Mesenchymal stem cell (in vitro differentiated cells and primary cell): ENCODE results near the gene TNFRSF6B.
A peak's percentile ranks its signal among the peaks of the same experiment; 100 is the strongest.

ENCODE experiments used
- DNase-seq: peaks from one replicate; pipeline ENCODE4 v3.0.0-alpha.2; 2013
- H2AFZ ChIP-seq: one replicate; pipeline ENCODE4 v1.6.1; 2013; ENCODE audit warnings: low read depth, mild to moderate bottlenecking, control low read depth, inconsistent platforms, low read length, moderate library complexity
- H2AK5ac ChIP-seq: 2 replicates; pipeline ENCODE4 v1.6.1; 2013; ENCODE audit warnings: low read length, moderate library complexity, mild to moderate bottlenecking, inconsistent platforms; ENCODE audit not compliant: severe bottlenecking
- H2BK120ac ChIP-seq: one replicate; pipeline ENCODE4 v1.6.1; 2013; ENCODE audit warnings: low read depth, mild to moderate bottlenecking, inconsistent platforms, low read length, moderate library complexity
- H2BK12ac ChIP-seq, 2 experiments: one replicate each; pipeline ENCODE4 v1.6.1; 2013; ENCODE audit warnings: inconsistent platforms in 2 of 2, low read length in 2 of 2, mild to moderate bottlenecking in 2 of 2, moderate library complexity in 2 of 2, control low read depth in 1 of 2
- H2BK15ac ChIP-seq: one replicate; pipeline ENCODE4 v1.6.1; 2013; ENCODE audit warnings: mild to moderate bottlenecking, low read depth, inconsistent platforms; ENCODE audit not compliant: poor library complexity, severe bottlenecking
- H2BK5ac ChIP-seq: 2 replicates; pipeline ENCODE4 v1.6.1; 2013; ENCODE audit warnings: low read depth, mild to moderate bottlenecking, low read length, control low read depth, inconsistent platforms; ENCODE audit not compliant: poor library complexity, severe bottlenecking
- H3K14ac ChIP-seq, 2 experiments: one replicate each; pipeline ENCODE4 v1.6.1; 2013; ENCODE audit warnings: inconsistent platforms in 2 of 2, low read length in 2 of 2, control low read depth in 1 of 2, mild to moderate bottlenecking in 1 of 2, moderate library complexity in 1 of 2
- H3K18ac ChIP-seq, 2 experiments: one replicate each; pipeline ENCODE4 v1.6.1; 2013; ENCODE audit warnings: inconsistent platforms in 2 of 2, low read length in 2 of 2, control low read depth in 1 of 2, low read depth in 1 of 2, mild to moderate bottlenecking in 1 of 2
- H3K23ac ChIP-seq, 2 experiments: one replicate each; pipeline ENCODE4 v1.6.1; 2013; ENCODE audit warnings: inconsistent platforms in 2 of 2, low read length in 2 of 2, mild to moderate bottlenecking in 2 of 2, moderate library complexity in 2 of 2, control low read depth in 1 of 2
- H3K27ac ChIP-seq: 2 replicates; pipeline ENCODE4 v1.5.1; 2013; ENCODE audit warnings: mild to moderate bottlenecking, moderate library complexity, low read length, control low read depth, inconsistent platforms; ENCODE audit not compliant: poor library complexity, severe bottlenecking
- H3K27me3 ChIP-seq, 2 experiments: 2 replicates each; pipeline versions ENCODE4 v1.6.1 to v1.7.0; 2013; ENCODE audit warnings: low read length in 2 of 2, mild to moderate bottlenecking in 2 of 2, moderate library complexity in 2 of 2, control low read depth in 1 of 2, inconsistent platforms in 1 of 2; ENCODE audit not compliant: control insufficient read depth in 1 of 2, insufficient read depth in 1 of 2
- H3K36me3 ChIP-seq, 2 experiments: 2 replicates each; pipeline versions ENCODE4 v1.6.1 to v1.7.0; 2013; ENCODE audit warnings: low read length in 2 of 2, control low read depth in 1 of 2, inconsistent platforms in 1 of 2, low read depth in 1 of 2, mild to moderate bottlenecking in 1 of 2; ENCODE audit not compliant: insufficient read depth in 2 of 2, control insufficient read depth in 1 of 2
- H3K4ac ChIP-seq, 2 experiments: one replicate each; pipeline ENCODE4 v1.6.1; 2013; ENCODE audit warnings: inconsistent platforms in 2 of 2, low read length in 2 of 2, mild to moderate bottlenecking in 2 of 2, moderate library complexity in 2 of 2, control low read depth in 1 of 2, low read depth in 1 of 2
- H3K4me1 ChIP-seq: 2 replicates; pipeline ENCODE4 v1.6.1; 2013; ENCODE audit warnings: low read depth, low read length, control low read depth; ENCODE audit not compliant: control insufficient read depth, insufficient read depth
- H3K4me2 ChIP-seq: 2 replicates; pipeline ENCODE4 v1.6.1; 2013; ENCODE audit warnings: low read length, mild to moderate bottlenecking, inconsistent platforms; ENCODE audit not compliant: poor library complexity, severe bottlenecking
- H3K4me3 ChIP-seq, 2 experiments: 2 replicates each; pipeline versions ENCODE4 v1.5.1 to v1.7.0; 2013; ENCODE audit warnings: low read length in 2 of 2, mild to moderate bottlenecking in 2 of 2, control low read depth in 1 of 2, low read depth in 1 of 2; ENCODE audit not compliant: insufficient read depth in 1 of 2
- H3K79me1 ChIP-seq: replicated peaks from 2 replicates; pipeline ENCODE4 v1.6.1; 2013; ENCODE audit warnings: mild to moderate bottlenecking, control low read depth, low read length, inconsistent platforms; ENCODE audit not compliant: poor library complexity, severe bottlenecking
- H3K9ac ChIP-seq: 2 replicates; pipeline ENCODE4 v1.7.0; 2013; ENCODE audit warnings: mild to moderate bottlenecking, low read length, moderate library complexity
- H3K9me3 ChIP-seq: 2 replicates; pipeline ENCODE4 v1.7.0; 2013; ENCODE audit warnings: mild to moderate bottlenecking, low read length; ENCODE audit not compliant: control insufficient read depth
- H4K8ac ChIP-seq: one replicate; pipeline ENCODE4 v1.6.1; 2013; ENCODE audit warnings: inconsistent platforms, mild to moderate bottlenecking, low read length, moderate library complexity
- H4K91ac ChIP-seq: one replicate; pipeline ENCODE4 v1.6.1; 2013; ENCODE audit warnings: mild to moderate bottlenecking, low read length, inconsistent platforms
- WGBS: methylation state at CpG from one replicate; pipeline ENCODE4 v1.1.7; 2013; ENCODE audit warnings: mixed read lengths; 5-methylcytosine and 5-hydroxymethylcytosine counted together

Gene TNFRSF6B

DNA sequence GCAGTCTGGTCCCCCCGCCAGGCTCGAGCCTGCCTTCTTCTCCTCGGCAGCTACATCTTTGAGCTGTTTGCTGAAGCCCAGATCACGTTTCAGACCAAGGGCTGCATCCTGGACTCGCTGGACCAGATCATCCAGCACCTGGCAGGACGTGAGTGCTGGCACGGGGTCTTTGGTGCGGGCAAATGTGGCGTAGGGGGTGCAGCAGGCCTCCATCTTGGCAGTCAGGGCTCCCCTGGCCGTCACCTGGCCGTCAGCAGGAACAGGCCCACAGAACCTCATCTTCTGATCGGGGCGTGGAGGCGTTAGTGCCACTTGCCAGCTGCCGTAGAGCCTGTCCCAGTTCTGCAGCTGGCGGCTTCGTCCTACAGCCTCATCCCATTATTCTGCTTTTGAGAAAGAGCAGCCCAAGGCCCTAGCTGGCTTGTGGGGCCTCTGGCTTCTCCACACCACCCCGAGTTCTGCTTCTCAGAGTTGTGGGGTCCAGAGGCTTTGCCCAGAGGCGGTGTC lies 16.6 kb upstream of the TNFRSF6B start:
- WGBS, result 96% methylated on average over 19 of the region's 19 CpGs

GRCh38 chr20:63680427-63680826 lies 16.0 kb upstream of the TNFRSF6B start:
- H3K4me3 ChIP-seq, result no peak overlapping the region
- no peak overlapping the region for H3K18ac ChIP-seq
- H3K14ac ChIP-seq, result no peak overlapping the region
- H3K4ac ChIP-seq, result no peak overlapping the region
- H3K9me3 ChIP-seq, result no peaks in the 10 kb centered on the region
- peak overlapping the region in 1 of 2 experiments; percentile 30 for H2BK12ac ChIP-seq
- H3K27me3 ChIP-seq, result no peaks in the 10 kb centered on the region
- peak overlapping the region; percentile 37 for H2BK15ac ChIP-seq
- H2BK5ac ChIP-seq, result no peak overlapping the region
- no peak overlapping the region for H4K8ac ChIP-seq
- H2AFZ ChIP-seq, result no peak overlapping the region
- no peak overlapping the region for H2BK120ac ChIP-seq
- H3K4me2 ChIP-seq, result no peak overlapping the region
- H3K23ac ChIP-seq, result no peak overlapping the region
- H3K9ac ChIP-seq, result no peak overlapping the region
- H3K4me1 ChIP-seq, result peaks cover 27% of the 10 kb centered on the region
- no peak for DNase-seq
- H3K27ac ChIP-seq, result no peak overlapping the region
- no peak overlapping the region for H2AK5ac ChIP-seq
- 96% methylated on average over 12 of the region's 13 CpGs for WGBS
- peaks cover 44 to 56% of the 10 kb centered on the region in 2 experiments for H3K36me3 ChIP-seq
- no peak overlapping the region for H4K91ac ChIP-seq
- peaks cover 3% of the 10 kb centered on the region for H3K79me1 ChIP-seq

More for the DNA sequence above, 16.6 kb upstream of the TNFRSF6B start:
- no peak overlapping the region for H2BK5ac ChIP-seq
- H4K91ac ChIP-seq, result peak overlapping the region; percentile 34
- no peak overlapping the region for H3K9ac ChIP-seq
- no peak overlapping the region for H3K4me3 ChIP-seq
- H2BK15ac ChIP-seq, result peak overlapping the region; percentile 46
- no peak overlapping the region for H4K8ac ChIP-seq
- no peak overlapping the region for H3K4me2 ChIP-seq
- peaks cover 1% of the 10 kb centered on the region for H3K79me1 ChIP-seq
- H3K27ac ChIP-seq, result no peak overlapping the region
- H2BK12ac ChIP-seq, result peak overlapping the region in 1 of 2 experiments; percentile 11
- peak overlapping the region; percentile 27 for H2AK5ac ChIP-seq
- peaks cover 48 to 59% of the 10 kb centered on the region in 2 experiments for H3K36me3 ChIP-seq
- H3K4me1 ChIP-seq, result peaks cover 25% of the 10 kb centered on the region
- no peak overlapping the region for H3K23ac ChIP-seq
- H2BK120ac ChIP-seq, result no peak overlapping the region
- DNase-seq, result no peak
- H3K18ac ChIP-seq, result no peak overlapping the region
- H3K27me3 ChIP-seq, result no peaks in the 10 kb centered on the region
- no peak overlapping the region for H2AFZ ChIP-seq
- H3K14ac ChIP-seq, result no peak overlapping the region
- H3K4ac ChIP-seq, result no peak overlapping the region
- H3K9me3 ChIP-seq, result no peaks in the 10 kb centered on the region

GRCh38 chr20:63680857-63681608 lies 15.4 kb upstream of the TNFRSF6B start:
- Histone ChIP-seq H3K4me1 (peaks cover 34% of the 10 kb centered on the region), H2BK5ac (no peak overlapping the region), H3K4ac (peak overlapping the region; percentile 69 to 86), H2BK15ac (no peak overlapping the region), H3K79me1 (peaks cover 4% of the 10 kb centered on the region), H3K27ac (no peak overlapping the region), H3K27me3 (no peaks in the 10 kb centered on the region), H4K8ac (peak overlapping the region; percentile 33), H3K9me3 (no peaks in the 10 kb centered on the region), H3K23ac (no peak overlapping the region), H3K9ac (no peak overlapping the region), H3K18ac (peak overlapping the region; percentile 83 to 89), H3K4me3 (no peak overlapping the region), H3K36me3 (peaks cover 38 to 56% of the 10 kb centered on the region in 2 experiments), H2AFZ (no peak overlapping the region), H2AK5ac (peak overlapping the region; percentile 70), H3K4me2 (no peak overlapping the region), H2BK12ac (peak overlapping the region; percentile 94 to 97), H3K14ac (peak overlapping the region in 1 of 2 experiments; percentile 76), H4K91ac (peak overlapping the region; percentile 91), H2BK120ac (peak overlapping the region; percentile 50)
- WGBS, result 98% methylated on average over 23 of the region's 23 CpGs
- DNase-seq, result no peak

GRCh38 chr20:63681609-63682142 lies 14.8 kb upstream of the TNFRSF6B start:
- Histone ChIP-seq H3K27me3 (no peaks in the 10 kb centered on the region), H2BK12ac (peak overlapping the region; percentile 94 to 97), H3K18ac (peak overlapping the region; percentile 83 to 89), H3K79me1 (peaks cover 4% of the 10 kb centered on the region), H3K4me3 (peak overlapping the region in 1 of 2 experiments; percentile 37), H3K14ac (peak overlapping the region in 1 of 2 experiments; percentile 76), H4K91ac (peak overlapping the region; percentile 91), H3K9me3 (no peaks in the 10 kb centered on the region), H3K9ac (peak overlapping the region; percentile 56), H4K8ac (peak overlapping the region; percentile 55), H2AFZ (no peak overlapping the region), H3K23ac (peak overlapping the region in 1 of 2 experiments; percentile 54), H3K4ac (peak overlapping the region; percentile 69 to 86), H2BK15ac (no peak overlapping the region), H2AK5ac (peak overlapping the region; percentile 70), H2BK120ac (peak overlapping the region; percentile 50), H3K4me1 (peaks cover 40% of the 10 kb centered on the region), H3K27ac (peak overlapping the region; percentile 98), H3K4me2 (no peak overlapping the region), H3K36me3 (peaks cover 34 to 52% of the 10 kb centered on the region in 2 experiments), H2BK5ac (peak overlapping the region; percentile 2)
- DNase-seq, result no peak
- 97% methylated on average over 13 of the region's 13 CpGs for WGBS
